ENCODE measurements around the gene FGF14.

Gene FGF14

DNA sequence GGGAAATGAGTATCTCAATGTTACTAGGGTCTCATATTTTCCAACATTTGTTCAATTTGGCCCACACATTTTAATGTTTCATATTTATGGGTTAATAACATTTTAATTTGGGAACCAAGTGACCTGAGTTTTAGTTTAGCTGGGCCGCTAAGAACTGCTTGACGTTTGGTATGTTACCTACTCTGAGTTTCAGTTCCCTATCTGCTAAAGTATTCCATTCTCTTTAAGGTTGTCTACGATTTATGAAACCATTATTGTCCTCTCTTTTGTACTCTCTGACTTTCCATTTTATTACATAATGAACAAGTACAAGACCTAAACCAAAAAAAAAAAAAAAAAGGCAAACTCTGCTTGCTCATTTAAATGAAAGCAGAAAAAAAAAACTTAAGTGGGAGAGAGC, 89.9 kb downstream of the FGF14 start:
- H3K4me2 ChIP-seq (ENCODE audit: low read length) = no peak overlapping the region
- no peak overlapping the region for H3K9ac ChIP-seq
- no peaks in the 10 kb centered on the region for H3K79me2 ChIP-seq
- no peaks in the 10 kb centered on the region for H3K4me1 ChIP-seq
- H2AFZ ChIP-seq = no peak overlapping the region
- no peaks in the 10 kb centered on the region for H3K9me3 ChIP-seq (ENCODE audit: control insufficient read depth, low read length)
- no peak overlapping the region for H3K27ac ChIP-seq
- TF ChIP-seq, protein P1, sequence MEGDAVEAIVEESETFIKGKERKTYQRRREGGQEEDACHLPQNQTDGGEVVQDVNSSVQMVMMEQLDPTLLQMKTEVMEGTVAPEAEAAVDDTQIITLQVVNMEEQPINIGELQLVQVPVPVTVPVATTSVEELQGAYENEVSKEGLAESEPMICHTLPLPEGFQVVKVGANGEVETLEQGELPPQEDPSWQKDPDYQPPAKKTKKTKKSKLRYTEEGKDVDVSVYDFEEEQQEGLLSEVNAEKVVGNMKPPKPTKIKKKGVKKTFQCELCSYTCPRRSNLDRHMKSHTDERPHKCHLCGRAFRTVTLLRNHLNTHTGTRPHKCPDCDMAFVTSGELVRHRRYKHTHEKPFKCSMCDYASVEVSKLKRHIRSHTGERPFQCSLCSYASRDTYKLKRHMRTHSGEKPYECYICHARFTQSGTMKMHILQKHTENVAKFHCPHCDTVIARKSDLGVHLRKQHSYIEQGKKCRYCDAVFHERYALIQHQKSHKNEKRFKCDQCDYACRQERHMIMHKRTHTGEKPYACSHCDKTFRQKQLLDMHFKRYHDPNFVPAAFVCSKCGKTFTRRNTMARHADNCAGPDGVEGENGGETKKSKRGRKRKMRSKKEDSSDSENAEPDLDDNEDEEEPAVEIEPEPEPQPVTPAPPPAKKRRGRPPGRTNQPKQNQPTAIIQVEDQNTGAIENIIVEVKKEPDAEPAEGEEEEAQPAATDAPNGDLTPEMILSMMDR (IDR thresholded peaks at IDR 0.05) = no peak
- H3K4me3 ChIP-seq (ENCODE audit: low read depth, low read length) = no peak overlapping the region
- no peaks in the 10 kb centered on the region for H3K27me3 ChIP-seq (ENCODE audit: control insufficient read depth, insufficient read depth, low read length)
- H3K36me3 ChIP-seq (ENCODE audit: control insufficient read depth, insufficient read depth, low read length) = no peaks in the 10 kb centered on the region

DNA sequence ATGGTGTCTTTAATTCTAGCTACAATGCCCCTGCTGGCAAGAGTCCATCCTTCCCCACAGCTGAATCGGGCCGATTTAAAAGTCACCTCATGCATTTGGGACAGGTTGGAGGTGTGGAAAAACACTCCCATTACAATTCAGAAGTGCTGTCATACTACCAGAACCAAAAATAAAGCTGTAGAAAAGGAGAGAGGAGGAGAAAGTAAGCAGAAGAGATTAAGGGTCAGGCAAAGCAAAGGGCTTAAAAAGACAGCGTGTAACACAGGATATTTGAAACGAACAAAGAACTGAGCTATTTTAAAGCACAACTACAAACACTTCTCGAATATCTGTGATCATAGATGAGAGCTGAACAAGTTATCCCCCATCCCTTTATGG, 90.4 kb downstream of the FGF14 start:
- no peaks in the 10 kb centered on the region for H3K36me3 ChIP-seq (ENCODE audit: control insufficient read depth, insufficient read depth, low read length)
- H2AFZ ChIP-seq = no peak overlapping the region
- no peaks in the 10 kb centered on the region for H3K27me3 ChIP-seq (ENCODE audit: control insufficient read depth, insufficient read depth, low read length)
- TF ChIP-seq, protein P1 (IDR thresholded peaks at IDR 0.05) = no peak
- no peak overlapping the region for H3K4me2 ChIP-seq (ENCODE audit: low read length)
- H3K27ac ChIP-seq = no peak overlapping the region
- no peaks in the 10 kb centered on the region for H3K4me1 ChIP-seq
- H3K9me3 ChIP-seq (ENCODE audit: control insufficient read depth, low read length) = no peaks in the 10 kb centered on the region
- H3K79me2 ChIP-seq = no peaks in the 10 kb centered on the region
- H3K4me3 ChIP-seq (ENCODE audit: low read depth, low read length) = no peak overlapping the region
- H3K9ac ChIP-seq = no peak overlapping the region

DNA sequence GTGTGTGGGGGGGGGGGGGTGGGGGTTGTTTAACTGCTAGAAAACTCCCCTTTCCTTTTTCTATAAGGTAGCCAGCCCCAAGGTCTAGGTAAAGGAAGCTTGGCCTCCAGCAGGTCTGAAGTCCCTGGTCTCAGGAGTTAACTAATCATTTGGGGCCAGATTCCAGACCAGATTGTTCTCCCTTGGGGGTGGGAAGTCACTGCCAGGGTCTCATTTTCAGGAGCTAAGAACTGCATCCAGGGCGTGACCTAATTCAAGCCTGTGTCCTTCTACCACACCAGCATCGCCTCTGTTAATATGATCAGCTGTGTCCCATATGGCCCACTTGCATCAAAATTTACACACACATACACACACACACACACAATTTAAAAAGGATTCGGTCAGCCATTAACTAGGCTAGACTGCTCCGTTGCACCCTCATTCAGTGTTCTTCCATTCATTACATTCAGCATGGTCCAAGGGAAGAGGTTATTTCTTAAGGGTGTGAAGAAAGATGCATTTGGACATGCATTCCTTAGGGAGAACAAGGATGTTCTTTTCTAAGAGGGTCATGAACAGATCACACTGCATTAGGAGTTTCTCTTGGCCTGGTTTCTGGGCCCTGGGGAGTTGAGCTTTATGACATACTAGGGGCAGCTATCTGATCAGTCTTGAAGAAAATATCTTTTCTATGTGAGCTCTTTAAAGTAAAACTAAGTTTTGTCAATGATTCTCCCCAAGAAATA, 91.0 kb downstream of the FGF14 start:
- no peak overlapping the region for H3K27ac ChIP-seq

DNA sequence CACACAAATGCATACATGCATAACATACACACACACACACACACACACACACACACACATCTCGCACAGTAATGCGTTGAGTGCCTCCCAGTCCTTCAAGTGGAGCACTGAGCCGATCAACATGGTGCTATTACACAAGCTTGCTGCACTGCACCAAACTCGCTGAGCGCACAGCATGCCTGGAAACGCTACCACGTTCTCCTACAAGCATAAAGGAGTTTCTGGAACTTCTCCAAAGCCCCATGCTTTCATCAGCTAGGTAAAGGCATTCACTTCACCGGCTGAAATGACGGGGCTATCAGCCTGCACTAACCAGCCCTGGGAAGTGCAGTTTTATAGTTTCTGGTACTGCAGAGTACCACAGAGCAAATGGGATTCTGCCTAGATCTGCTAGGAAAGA, 92.7 kb downstream of the FGF14 start:
- Histone ChIP-seq H3K27ac (no peak overlapping the region), H3K4me2 (ENCODE audit: low read length) (no peak overlapping the region), H3K36me3 (ENCODE audit: control insufficient read depth, insufficient read depth, low read length) (no peaks in the 10 kb centered on the region), H2AFZ (no peak overlapping the region), H3K4me1 (no peaks in the 10 kb centered on the region), H3K9ac (no peak overlapping the region), H3K27me3 (ENCODE audit: control insufficient read depth, insufficient read depth, low read length) (no peaks in the 10 kb centered on the region), H3K79me2 (no peaks in the 10 kb centered on the region), H3K4me3 (ENCODE audit: low read depth, low read length) (no peak overlapping the region), H3K9me3 (ENCODE audit: control insufficient read depth, low read length) (no peaks in the 10 kb centered on the region)
- TF ChIP-seq, protein P1 (IDR thresholded peaks at IDR 0.05) = no peak

More for the DNA sequence above, 91.0 kb downstream of the FGF14 start:
- Histone ChIP-seq H3K36me3 (ENCODE audit: control insufficient read depth, insufficient read depth, low read length) (no peaks in the 10 kb centered on the region), H3K4me3 (ENCODE audit: low read depth, low read length) (no peak overlapping the region), H3K79me2 (no peaks in the 10 kb centered on the region), H3K4me2 (ENCODE audit: low read length) (no peak overlapping the region), H3K9ac (no peak overlapping the region), H2AFZ (no peak overlapping the region), H3K27me3 (ENCODE audit: control insufficient read depth, insufficient read depth, low read length) (no peaks in the 10 kb centered on the region), H3K9me3 (ENCODE audit: control insufficient read depth, low read length) (no peaks in the 10 kb centered on the region), H3K4me1 (no peaks in the 10 kb centered on the region)
- TF ChIP-seq, protein P1 (IDR thresholded peaks at IDR 0.05) = no peak

DNA sequence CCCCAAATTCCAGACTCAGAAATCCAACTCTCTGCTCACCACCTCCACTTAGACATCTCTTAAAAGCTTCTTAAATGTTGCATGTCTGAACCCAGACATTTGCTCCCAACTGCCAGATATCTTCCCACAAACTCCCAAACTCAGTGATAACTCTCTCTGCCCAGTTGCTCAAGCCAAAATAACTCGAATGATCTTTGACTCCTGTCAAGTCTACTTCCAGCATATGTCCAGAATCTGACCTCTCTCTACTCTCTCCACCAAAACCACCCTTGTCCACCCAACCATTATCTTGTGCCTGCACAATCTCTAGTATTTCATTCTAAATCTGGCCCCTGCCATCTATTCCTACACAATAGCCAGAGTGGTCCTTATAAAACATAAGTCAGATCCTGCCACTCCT, 99.3 kb downstream of the FGF14 start:
- Histone ChIP-seq H3K4me3 (ENCODE audit: low read depth, low read length) (no peak overlapping the region), H3K79me2 (no peaks in the 10 kb centered on the region), H3K9me3 (ENCODE audit: control insufficient read depth, low read length) (no peaks in the 10 kb centered on the region), H2AFZ (no peak overlapping the region), H3K4me2 (ENCODE audit: low read length) (no peak overlapping the region), H3K4me1 (no peaks in the 10 kb centered on the region), H3K36me3 (ENCODE audit: control insufficient read depth, insufficient read depth, low read length) (no peaks in the 10 kb centered on the region), H3K27me3 (ENCODE audit: control insufficient read depth, insufficient read depth, low read length) (no peaks in the 10 kb centered on the region), H3K9ac (no peak overlapping the region), H3K27ac (no peak overlapping the region)
- TF ChIP-seq, protein P1 (IDR thresholded peaks at IDR 0.05) = no peak
